Stimulated activated CD4-positive, alpha-beta T cell treated with anti-CD3 and anti-CD28 coated beads, Interleukin-15, amount 100 ng/mL, for 24 hours (primary cell): Measurements from ENCODE around the gene BEND3.

Experiments used
- DNase-seq: peaks from one replicate; pipeline ENCODE4 v3.0.0-alpha.2; 2020

BEND3 gene

DNA sequence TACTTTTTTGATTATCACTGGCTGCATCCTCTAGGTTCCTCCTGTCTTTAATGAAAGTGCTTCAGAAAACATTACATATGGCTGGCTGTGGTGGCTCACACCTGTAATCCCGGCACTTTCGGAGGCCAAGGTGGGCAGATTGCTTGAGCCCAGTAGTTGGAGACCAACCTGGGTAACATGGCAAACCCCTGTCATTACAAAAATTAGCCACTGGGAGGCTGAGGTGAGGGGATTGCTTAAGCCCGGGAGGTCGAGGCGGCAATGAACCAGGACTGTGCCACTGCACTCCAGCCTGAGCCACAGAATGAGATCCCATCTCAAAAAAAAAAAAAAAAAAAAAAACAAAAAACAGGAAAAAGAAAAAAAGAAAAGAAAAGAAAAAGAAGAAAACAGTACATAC is 35.3 kb downstream of the BEND3 start:
- no peak for DNase-seq

DNA sequence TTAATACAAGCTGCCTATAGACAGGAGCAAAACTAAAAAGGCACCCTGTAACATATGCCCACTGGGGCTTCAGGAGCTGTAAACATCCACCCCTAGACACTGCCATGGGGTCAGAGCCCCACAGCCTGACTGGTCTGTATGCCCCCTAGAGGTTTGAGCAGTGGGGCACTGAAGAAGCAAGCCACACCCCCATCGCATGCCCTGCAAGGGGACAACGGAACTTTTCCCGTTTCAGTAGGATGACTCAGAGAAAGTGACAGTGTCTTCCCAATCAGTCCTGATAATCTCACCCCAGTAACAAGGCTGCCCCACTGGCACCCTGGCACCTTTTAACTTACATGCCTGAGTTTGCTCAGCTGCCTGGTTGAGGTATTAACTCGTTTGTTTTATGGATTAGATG is 35.9 kb downstream of the BEND3 start:
- no peak for DNase-seq

GRCh38 chr6:107077710-107078109 is 37.6 kb downstream of the BEND3 start:
- no peak for DNase-seq

GRCh38 chr6:107075951-107076381 is 39.3 kb downstream of the BEND3 start:
- no peak for DNase-seq

DNA sequence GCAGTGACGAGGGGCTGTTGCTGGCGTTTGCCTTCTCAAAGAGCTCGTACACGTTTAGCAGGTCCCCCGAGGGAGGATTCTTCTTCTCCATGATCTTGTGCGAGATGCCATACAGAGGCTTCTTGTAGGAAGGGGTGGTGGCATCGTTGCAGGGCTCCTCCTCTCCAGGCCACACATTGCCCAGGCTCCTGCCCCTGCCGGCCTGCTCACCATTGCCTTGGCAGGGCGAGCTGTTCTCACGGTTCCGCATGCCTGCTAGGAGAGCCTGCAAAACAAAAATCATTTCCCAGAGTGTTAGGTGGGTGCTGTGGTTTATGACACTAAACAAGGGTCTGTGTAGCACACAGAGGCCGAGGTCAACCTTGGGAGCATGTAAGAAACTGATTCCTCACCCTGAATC is 44.6 kb downstream of the BEND3 start:
- DNase-seq = no peak

GRCh38 chr6:107069631-107070548 is 45.4 kb downstream of the BEND3 start:
- no peak for DNase-seq

GRCh38 chr6:107068691-107069630 is 46.4 kb downstream of the BEND3 start:
- DNase-seq = no peak

DNA sequence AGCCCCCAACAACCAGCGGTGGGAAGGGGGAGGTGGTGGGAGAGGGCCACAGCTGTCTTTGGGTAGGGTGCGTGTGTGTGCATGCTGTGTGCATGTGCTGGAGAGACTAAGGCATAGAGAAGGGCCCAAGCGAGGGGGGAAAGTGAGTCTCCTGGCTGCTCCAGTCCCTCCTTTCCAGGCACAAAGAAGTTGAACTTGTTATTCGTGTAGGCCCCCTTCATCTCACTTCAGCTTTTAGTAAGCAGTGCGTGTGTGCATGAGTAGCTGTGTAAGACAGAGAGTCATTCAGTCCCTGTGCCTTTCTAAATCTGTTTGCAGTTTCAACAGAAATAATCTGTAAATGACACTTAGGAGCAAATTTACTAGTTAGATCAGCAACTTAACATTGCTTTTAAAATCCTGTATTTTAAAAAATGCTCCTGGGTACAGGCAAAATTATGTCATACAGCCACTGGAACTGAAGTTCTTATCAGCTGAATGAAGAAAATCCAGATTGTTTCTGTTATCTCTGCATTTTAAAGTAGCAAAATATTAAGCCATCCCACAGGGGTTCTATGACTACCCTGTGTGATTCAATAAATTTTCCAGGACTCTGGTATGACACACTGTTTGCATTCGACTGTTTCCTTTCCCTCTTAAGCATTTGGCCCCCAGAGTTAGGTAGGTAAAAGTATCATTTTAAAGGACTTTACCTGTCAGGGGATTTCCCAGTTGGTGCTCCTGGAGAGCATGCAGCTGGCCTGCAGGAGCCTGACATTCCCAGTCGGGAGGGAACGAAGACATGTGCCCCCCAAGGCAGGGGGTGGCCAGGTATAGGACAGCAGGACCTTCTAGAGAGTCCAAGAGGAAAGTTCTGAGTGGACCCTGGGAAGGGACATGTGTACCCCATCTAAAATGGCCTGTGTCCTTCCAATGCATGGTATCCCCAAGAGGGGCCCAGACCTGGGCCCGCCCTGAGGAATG is 48.3 kb downstream of the BEND3 start:
- peak; percentile 8 for DNase-seq

DNA sequence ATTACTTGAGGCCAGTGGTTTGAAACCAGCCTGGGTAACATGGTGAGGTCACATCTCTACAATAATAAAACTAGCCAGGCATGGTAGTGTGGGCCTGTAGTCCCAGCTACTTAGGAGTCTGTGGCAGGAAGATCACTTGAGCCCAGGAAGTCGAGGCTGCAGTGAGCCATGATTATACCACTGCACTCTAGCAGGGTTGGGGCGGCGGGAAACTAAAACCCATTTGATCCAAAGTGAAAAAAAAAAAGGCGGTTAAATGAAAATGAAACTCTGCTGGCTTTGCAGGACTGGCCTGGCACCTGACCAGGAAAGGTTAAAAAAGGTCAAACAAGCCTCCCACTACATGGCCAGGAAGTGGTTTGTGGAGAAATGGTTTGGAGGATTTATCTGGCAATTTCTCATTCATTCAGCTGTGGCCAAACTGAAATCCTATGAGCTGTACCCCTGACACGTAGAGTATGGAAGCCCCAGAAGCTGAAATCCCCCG is 50.7 kb downstream of the BEND3 start:
- peak; percentile 37 for DNase-seq

GRCh38 chr6:107062691-107063090 is 52.6 kb downstream of the BEND3 start:
- DNase-seq = no peak

GRCh38 chr6:107061125-107062020 is 53.9 kb downstream of the BEND3 start:
- DNase-seq = peak; percentile 14

- DNase-seq = no peak
These were observed 54.6 kb downstream of the BEND3 start for GRCh38 chr6:107060704-107061103.

DNA sequence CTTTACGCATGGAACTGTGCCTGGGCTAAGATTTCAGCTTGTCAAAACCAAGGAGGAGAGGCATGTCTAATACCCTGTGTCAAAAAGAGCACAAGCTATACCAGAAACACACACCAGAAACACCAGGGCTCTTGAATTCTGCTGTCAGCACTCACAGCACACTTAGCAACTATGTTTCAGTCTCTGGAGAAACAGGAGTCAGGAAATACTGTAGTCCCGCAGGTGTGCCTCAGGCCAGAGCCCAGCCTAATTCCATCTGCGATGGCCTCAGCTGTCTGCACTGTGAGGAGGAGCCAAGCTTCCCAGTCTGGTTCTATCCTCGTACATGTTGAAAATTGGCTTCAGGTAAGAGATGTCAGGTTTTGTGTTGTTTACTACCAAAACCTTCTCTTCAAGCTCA is 55.7 kb downstream of the BEND3 start:
- DNase-seq = no peak

- DNase-seq = no peak
These were observed 57.6 kb downstream of the BEND3 start for GRCh38 chr6:107057679-107058078.

- no peak for DNase-seq
These were observed 58.5 kb downstream of the BEND3 start for GRCh38 chr6:107056796-107057195.

DNA sequence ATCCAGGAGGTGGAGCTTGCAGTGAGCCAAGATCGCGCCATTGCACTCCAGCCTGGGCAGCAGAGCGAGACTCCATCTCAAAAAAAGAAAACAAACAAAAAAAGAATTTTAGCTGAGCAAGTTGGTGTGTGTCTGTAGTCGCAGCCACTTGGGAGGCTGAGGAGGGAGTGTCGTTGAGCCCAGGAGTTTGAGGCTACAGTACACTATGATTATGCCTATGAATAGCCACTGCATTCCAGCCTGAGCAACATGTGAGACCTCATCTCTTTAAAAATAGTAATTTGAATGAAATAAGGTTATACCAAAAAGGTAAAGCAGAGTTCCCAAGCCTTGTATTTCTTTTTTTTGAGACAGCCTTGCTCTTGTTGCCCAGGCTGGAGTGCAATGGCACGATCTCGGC is 67.5 kb downstream of the BEND3 start:
- no peak for DNase-seq

- no peak for DNase-seq
These were observed 69.3 kb downstream of the BEND3 start for GRCh38 chr6:107045826-107046675.

DNA sequence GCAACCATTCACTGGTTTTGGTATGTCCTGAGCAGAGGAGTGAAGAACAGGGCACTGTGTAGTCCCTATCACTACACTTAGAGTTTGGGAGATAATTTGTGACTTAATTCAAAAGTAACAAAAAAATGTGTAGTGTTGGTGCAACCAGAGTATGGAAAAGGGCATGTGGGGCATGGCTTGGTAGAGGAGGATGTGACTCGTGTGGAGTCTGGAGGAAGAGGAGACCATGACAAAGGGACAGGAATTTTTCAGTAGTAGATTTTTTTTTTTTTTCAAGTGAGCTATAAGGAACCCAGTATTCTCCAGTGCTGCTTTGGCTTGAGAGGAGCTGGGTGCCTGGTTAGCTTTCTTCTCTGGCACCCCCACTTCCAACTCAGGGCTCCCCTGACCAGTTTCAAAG is 82.2 kb downstream of the BEND3 start:
- DNase-seq = no peak

DNA sequence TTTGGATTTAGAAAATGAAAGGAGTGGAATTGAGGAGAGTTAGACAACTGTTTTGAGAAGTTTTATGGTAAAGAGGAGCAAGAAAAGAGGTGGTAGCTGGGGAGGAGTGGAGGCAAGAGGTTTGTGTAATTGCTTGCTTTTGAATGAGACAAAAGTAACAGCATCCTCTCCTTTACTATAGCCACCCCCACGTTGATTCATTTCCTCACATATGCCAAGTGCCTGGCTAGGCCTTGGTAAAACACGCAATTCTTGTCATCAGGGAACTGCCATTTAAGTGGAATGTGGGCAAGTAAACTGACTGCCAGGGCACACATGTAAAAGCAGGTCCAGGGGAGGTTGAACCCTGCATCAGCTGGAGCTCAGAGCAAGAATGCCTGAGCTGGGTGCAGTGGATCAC is 83.3 kb downstream of the BEND3 start:
- no peak for DNase-seq

GRCh38 chr6:107030151-107030550 is 85.2 kb downstream of the BEND3 start:
- DNase-seq = no peak
